Measurements from ENCODE around the gene MRPL54.
"Not testable (repeated sequence)": the region's sequence is repeated elsewhere in the genome, so short reads cannot be mapped to it uniquely, and the experiment has no call there.

MRPL54 gene

DNA sequence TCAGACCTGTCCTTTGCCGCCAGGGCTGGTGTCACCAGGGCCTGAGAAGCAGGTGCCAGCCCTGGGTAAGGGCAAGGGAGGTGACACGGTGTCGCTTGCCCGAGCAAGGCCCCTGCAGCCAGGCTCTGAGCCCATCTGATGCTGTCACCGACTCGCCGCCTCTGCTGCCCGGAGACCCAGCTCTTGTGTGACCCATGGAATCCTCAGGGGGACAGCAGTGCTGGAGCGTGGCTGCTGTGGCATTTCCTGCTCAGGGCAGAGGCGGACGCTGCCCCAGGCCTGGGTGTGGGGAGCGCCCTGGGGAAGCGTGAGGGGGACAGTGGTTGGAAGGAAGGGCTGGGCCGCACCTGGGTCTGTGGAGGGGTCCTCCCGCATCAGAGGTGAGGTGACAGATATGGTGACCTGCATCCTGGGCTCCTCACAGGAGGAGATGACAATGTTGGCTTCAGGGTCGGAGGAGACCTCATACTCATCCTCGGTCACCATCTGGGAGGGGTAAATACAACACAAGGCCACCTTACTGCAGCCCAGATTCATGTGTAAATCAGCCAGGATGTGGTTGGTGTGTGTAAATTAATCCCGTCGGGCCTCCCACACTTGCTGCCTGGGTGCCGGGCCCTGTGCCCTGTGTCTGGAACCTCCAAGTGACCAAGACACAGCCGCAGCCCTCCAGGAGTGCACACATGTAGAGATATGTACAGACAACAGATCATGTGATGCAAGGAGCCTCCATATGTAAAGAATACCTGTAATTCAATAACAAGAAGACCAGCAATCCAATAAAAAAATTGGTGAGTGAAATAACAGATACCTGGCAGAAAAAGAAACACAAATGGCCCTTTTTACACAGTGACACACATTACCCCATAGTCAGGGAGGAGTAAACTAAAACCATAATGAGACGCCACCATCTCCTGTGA is 51.3 kb downstream of the MRPL54 start:
- DNase-seq, result no peak

DNA sequence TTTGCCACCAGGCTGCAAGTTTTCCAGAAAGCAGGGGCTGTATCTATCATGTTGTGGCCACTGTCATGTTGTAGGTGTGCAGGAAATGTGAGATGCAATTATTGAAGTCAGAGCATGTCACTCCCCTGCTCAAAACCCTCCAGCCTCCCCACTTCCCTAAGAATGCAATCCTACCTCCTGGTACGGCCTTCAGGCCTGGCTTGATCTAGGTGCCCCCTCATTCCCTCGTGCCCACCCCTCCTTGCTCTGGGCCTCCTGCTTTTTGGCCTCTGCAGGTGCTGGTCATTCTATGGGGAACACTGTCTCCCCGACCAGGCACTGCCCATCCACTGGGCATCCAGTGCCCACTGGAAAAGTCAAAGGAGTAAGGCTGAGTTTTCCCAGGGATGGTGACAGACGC is 52.2 kb downstream of the MRPL54 start:
- no peak for DNase-seq

DNA sequence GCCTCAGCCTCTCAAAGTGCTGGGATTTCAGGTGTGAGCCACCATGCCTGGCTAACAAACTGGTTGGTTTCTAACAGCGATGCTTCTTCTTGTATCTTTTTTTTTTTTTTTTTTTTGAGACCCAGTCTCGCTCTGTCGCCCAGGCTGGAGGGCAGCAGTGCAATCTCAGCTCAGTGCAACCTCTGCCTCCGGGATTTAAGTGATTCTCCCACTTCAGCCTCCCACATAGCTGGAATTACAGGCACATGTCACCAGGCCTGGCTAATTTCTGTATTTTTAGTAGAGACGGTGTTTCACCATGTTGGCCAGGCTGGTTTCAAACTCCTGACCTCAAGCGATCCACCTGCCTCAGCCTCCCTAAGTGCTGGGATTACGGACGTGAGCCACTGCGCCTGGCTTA is 53.7 kb downstream of the MRPL54 start:
- not testable (repeated sequence) for DNase-seq

DNA sequence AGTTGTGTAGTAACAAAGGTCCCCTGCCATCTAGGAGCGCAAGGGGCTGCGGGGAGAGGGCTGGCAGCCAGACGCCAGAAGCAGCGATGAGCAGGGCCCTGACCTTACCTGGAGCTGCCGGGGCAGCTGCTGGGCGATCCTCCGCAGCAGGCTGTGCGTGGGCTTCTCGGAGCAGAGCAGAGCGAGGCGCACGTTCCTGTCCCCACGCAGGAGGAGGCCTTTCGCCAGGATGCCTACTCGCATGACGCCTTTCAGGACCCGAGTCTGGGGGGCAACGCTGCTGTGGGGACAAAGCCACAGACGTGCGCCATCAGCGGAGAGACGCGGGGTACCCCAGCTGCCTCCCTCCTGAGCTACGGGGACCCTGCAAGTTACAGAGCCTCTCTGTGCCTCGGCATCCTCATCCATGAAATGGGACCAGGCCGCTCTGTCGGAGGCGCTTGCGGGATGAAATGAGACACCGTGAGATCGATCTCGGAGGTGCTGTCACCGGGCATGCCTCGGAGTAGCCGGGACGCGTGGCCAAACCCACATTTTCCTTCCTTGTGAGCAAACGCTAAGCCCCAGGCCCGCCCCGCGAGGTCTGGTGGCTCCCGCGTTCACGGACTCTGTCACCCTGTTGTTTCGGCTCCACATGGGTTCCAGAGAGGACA is 54.2 kb downstream of the MRPL54 start:
- DNase-seq, result no peak

Measured in activated CD4-positive, CD25-positive, alpha-beta regulatory T cell treated with anti-CD3 and anti-CD28 coated beads, Interleukin-2, amount 50 U/mL, for 72 hours (primary cell).